HG02884 (cell line): ENCODE measurements around the gene SCARB2.

Experiments used
- ATAC-seq: cut with Tn5 transposase; IDR thresholded peaks from one replicate; pipeline ENCODE4 v1.9.1; 2021; ENCODE audit warnings: mild to moderate bottlenecking, moderate library complexity; ENCODE audit not compliant: unreplicated experiment

The SCARB2 gene

DNA sequence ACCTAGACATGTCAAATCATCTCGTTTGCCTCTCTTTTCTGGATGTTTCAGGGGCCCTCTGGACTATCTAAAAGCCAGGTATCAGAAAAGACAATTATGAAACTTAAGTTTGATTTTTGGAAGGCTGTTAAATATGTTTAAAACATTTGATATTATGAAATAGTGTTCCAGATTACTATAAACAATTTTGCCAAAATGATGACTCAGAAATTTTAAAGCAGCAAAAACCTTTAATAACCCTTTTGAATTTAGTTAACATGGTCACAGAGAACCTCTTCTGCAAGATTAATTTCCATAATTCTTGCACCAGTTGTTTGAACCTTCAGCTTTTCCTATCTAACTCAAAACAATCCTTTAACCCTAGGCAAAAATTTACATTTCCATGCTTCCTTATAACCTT is 19.1 kb upstream of the SCARB2 start:
- ATAC-seq = no peak

DNA sequence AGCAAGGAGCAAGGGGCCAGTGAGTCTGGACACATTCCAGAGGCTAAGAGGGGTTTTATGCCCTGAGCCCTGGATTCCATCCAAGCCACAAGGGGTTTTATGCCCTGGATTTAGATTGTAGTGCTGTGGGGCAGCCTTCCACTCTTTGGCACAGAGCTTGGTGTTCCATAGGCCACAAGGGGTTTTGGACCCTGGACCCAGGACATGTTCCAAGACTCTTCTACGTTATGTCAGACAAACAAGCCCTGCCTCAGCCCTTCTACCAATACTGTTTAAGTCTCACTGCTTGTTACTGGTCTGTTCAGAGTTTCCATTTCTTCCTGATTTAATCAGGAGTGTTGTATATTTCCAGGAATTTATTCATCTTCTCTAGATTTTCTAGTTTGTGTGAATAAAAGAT is 12.8 kb upstream of the SCARB2 start:
- ATAC-seq = no peak

DNA sequence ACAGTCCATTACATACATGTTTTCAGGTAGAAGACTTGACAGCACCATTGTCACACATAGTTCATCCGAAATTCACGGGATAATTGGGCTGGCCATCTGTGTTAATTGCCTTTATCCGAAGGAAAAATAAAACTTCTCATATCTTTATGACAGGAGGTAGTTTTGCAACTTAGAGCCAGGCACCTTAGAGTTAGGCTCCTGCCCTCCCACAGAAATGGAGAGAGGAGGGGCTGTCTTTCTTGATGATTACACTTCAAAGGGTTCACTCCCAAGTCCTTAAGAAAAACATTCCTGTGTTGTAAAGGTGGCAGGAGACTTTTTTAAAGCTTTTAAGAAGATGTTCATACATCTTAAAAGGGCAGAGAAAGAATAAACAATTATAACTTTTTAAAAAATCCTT is 10.5 kb upstream of the SCARB2 start:
- no peak for ATAC-seq

DNA sequence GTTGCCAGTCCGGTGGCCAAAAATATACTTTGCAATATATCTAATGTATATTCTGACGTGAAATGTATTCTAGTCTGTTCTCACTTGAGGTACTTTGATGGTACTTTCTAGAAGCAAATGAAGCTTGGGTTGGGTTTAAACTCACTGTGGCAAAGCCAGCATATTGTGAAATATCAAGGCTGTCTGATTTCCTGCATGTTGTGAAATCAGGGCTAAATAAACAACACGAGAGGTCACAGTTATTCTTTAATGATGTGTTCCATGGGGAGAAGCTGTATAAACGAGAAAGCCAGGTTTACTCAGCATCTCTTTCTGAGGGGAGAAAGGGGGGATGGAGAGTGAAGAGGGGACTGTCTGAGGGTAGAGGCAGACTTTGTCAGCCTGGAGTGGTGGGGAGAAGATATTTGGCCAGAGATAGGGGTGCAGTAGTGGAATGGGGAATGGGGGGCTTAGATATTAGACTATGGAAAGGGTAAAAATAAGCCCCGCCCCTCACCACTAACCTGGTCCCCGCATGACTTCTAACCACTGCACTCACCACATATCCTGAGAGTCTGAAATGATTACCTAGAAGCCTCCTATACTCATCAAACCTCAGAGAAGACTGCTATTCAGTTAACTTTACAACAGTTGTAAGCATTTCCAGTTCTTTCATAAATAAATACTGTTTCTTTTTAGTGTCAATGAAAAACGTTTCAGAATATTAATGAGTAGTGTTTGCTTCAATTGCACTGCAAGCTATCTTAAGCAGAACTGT is 5.9 kb upstream of the SCARB2 start:
- no peak for ATAC-seq

DNA sequence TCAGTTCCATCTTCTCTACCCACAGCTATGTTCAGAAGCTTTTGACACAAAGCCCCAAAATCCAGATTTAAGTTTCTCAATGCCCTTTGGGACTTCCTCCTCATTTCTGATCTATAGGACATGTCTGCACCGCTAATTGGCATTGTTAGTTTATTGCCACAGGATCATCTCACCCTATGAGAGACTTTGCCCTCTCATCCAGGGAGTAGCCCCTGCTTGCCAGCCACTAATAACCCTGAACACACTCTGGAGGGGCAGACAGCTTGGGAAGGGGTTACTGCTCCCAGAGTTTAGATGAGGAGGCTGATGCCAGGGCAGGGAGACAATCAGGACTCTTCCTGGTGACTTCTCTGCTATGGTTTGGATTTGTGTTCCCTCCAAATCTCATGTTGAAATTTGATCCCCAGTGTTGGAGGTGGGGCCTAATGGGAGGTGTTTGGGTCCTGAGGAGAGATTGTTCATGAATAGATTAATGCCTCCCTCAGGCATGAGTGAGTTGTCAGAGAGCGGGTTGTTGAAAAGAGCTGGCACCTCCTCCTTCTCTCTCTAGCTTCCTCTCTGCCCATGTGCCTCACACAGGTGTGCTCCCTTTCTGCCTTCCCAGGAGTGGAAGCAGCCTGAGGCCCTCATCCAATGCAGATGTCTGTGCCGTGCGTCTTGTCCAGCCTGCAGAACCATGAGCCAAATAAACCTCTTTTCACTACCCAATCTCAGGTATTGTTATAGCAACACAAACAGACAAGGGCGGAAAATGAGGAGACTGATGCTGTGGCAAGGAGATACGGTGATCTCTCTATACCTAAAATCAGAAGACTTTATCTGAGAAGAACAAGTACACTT is 3.6 kb upstream of the SCARB2 start:
- no peak for ATAC-seq

DNA sequence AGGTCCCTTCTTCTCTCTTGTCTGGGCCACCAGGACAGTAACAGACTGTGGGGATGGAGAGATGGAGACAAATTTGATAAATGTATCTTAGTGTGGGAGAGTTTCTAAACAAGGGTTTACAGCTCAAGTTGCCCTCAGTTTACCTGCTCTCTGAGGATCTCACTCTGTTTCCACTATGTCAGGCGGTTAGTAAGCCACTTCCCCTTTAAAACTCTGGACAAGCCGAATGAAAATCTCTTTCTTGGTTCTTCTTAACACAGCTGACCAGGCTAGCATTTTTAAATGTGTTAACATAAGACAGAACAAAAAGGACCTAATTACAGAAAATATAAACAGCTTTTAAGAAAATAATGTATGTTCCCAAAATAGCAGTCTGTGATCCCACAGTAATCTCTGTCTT is 2.9 kb upstream of the SCARB2 start:
- ATAC-seq = no peak

DNA sequence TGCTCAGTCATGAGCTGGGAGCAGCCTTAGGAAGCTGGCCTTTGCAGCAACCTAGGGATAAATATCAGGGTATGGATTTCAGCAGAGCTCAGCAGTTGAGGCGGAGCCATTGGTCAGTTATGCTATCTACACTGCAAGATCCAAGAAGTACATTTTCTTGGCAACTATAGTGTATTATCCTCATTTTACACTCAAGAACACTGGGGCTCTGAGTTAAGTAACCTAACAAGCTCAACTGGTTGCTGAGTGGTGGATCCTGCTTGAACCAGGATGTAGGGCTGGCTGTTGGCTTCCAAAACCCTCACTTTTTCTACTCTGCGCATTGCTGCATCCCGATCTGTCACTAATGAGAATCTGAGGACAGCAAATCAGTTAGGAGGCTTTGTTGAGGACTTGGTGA is 1.5 kb upstream of the SCARB2 start:
- no peak for ATAC-seq

DNA sequence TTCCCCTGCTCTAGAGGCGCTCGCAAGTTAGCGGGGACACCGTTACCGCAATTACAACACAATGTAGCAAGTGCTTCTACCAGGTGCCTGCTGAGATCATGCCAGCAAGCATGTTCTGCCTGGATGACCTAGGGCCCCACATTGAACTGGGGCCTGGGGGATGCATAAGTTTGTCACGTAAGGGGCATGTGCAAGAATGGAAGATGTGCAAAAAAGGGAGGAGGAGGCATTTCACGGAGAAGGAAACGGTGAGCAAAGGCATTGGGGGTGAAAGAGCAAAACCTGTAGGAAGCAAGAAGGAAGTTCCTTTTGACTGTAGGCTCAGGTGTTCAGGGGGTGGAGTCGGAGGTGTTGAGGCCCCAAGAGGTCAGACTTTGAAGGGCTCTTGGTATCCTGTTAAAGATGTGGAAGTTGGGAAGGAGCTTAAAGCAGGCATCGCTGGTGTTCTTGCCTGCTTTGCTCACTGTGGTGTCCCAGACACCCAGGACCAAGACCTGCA is 602 bp upstream of the SCARB2 start:
- no peak for ATAC-seq

DNA sequence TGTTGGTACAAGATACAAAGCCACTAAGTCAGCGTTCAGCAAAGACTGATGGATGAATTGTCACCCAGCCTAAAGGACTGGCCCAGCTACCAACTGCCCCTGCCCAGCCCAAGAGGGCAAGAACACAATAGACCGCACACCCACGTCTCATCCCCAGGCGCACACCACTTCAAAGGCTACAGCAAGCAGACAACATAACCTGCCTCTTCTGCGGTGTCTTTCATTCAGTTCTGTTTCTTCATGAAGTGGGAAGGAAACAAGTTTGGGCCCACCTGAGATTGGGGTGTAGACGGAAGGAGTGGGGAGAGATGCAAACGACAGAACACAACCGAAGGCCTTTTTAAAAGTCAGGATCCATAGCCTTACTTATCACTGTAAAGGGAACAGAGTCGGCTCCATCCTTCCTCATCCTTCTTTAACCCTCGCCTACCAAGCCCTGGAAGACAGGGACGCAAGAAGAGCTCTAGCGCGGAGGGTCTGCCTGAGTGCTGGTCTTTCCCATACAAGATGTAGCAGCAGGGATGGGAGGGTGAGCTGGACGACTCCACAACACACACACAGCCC is 691 bp downstream of the SCARB2 start:
- no peak for ATAC-seq

DNA sequence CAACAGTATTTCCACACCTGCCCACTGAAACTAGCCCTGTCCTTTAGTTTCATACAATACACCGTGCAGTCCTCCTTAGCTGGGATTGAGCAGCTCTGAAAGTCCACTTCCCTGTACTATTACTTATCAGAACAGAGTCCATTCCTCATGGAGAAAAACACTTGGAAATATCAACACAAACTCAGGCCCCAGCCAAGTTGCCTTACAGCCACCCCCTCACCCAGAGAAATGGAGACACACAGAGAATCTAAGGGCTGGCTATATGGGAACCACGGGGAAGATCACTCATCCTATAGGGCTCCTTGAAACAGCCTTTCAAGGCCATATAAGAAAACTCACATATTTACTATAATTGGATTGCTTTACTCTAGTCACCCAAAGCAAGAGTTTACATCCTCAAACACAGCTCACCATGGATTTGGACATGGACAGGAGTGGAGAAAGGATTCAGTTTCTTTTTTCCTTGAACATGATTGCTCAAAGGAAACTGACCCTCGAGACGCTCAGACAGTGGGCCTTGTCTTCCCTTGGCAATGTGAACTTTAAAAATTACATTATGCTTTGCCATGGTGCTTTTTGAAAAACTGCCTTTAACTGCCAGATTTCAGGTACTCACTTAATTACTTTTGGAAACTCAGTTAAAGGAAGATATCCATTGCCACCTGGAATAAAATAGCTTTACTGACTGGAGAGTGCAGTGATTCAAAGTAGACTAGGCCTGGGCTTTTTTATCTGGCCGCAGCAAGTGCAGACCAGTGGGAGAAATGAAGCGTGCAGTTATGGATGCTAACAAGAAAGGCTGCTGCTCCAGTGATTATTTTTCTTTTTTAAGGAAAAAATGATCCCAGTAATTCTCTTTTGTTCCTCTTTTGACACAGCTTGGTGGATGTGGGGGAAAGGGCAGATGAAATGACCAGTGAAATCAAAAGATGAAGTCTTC is 1.6 kb downstream of the SCARB2 start:
- ATAC-seq = no peak

DNA sequence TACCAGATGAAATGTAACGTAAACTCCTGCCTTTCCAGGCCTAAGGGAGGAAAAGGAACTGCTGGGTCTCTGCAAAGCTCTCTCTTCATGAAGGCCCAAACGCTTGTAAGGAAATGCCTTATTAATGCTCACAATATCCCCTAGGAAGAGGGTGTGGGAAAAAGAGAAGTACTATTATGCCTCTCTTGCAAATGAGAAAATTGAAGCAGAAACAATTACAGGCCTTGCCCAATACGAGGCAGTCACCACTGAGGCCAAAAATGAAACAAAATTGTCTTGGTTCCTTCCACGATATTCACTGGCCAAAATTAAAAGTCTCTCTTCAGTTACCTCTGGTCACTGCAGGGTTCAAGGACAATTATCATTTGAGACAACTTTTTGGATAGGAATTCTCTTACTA is 3.2 kb downstream of the SCARB2 start:
- no peak for ATAC-seq

DNA sequence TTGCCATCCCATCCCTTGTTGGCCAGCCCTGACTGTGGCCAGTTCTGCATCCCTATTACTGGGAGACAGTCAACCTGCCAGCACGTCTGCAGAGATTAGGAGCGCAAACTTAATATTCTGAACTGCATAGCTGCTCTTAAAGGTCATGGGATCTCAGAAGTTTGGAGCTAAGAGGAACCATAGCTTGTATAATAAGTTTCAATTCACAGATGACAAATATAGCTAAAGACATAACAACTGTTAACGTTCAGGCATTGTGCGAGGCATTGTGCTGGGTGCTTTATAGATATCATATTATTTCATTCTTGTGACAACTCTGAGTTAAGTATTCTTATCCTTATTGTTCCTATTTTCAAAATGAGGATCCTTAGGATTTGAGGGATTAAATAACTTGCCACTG is 3.7 kb downstream of the SCARB2 start:
- ATAC-seq = no peak

DNA sequence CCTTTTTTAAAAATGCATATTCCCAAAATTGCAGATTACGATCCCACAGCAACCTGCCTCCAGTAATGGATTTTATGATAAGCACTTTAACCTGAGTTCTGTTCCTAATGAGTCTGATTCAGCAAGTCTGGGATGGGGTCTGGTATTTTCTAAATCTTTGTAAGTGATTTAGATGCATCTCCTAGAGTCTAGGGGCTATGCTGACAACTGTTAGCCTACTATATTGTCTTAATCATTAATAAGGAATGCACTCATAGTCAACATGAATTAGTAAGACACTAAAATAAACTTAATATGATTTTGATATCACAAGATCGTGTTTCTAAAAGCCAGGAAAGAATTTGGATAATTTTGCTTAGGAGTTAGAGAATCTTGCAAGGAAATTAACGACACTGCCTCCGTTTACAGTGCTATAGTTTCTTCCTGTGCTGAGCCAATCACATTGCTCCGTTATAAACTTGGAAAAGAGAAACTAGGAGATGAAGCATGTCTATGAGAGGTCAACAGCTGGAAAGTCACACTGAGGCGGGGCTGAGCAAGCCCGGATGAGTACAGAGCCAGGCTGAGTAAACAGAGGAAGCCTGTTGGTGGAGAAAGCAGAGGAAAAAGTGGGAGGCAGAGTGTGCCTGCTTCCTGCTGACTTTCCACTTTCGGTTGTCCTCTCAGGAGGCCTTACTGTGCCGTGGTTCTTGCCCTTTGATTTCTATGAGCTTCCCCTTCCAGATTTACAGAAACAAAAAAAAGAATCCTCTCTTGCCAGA is 5.4 kb downstream of the SCARB2 start:
- ATAC-seq = no peak

DNA sequence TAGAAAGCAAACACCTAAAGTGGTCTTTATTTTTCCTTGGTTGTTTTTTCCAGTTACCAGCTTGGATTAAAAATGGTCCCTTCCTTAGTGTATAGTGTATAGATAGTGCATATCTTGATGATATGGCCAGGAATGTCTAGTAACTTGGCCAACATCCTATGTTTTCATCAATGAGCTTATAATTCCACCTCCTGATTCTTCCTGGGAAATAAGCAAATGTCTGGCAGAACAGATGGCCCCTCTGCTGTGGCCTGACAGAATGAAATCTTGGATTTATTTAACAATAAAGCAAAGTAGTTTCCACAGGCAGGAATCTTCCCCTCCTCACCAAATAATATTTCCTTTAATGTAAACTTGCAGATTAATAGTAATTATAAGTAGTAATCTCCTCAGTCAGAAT is 6.1 kb downstream of the SCARB2 start:
- no peak for ATAC-seq

DNA sequence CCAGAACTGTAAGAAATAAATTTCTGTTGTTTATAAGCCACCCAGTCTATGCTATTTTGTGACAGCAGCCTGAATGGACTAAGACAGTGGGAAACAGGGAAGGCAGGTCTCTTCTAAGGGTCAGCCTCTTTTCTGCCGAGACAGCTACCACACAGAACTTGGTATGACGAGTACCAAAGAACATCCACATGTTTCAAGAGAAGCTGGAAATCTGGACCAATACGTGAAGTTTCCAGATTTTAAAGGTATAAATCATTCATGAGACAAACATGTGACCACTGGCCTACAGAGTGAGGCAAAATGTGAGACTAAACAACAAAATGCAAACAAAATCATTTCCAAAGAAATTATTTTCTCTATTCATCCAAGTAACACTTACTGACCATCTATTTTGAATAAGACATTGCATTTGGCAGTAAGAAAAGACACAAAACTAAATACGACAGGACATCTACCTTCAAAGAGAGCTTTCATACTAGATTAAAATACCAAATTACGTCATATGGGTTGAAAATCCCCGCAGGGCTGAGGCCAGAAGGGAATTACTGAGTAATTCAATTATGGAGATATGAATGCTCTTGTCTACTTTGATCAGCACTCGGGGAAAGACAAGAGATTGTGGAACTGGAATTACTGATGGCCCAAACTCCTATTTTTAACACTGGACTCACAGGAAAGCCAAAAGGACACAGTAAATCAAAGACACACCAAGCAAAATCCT is 7.2 kb downstream of the SCARB2 start:
- no peak for ATAC-seq

DNA sequence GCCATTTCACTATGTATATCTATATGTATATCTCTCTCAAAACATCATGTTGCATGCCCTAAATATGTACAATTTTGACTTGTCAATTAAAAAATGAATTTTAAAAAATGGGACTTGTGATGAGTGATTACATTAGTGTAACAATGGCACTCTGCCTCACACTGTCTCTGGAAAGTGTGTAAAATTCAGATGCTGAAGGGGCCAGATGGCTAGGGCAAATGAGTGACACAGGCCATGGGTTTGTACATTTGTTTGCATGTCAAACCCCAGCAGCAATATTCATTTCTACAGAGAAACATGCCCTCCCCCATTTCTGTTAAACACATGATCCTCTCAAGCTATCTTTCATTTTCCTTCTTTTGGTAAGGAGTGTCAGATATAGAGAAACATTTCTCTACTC is 8.1 kb downstream of the SCARB2 start:
- ATAC-seq = no peak

DNA sequence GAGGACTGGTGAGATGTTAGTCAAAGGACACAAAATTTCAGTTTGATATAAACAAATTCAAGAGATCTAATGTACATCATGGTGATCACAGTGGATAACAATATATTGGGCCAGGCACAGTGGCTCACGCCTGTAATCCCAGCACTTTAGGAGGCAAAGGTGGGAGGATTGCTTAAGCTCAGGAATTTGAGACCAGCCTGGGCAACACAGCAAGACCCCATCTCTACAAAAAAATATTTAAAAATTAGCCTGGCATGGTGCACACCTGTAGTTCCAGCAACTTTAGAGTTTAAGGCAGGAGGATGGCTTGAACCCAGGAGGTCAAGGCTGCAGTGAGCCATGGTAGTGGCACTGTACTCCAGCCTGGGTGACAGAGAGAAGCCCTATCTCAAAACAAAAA is 8.7 kb downstream of the SCARB2 start:
- ATAC-seq = no peak

DNA sequence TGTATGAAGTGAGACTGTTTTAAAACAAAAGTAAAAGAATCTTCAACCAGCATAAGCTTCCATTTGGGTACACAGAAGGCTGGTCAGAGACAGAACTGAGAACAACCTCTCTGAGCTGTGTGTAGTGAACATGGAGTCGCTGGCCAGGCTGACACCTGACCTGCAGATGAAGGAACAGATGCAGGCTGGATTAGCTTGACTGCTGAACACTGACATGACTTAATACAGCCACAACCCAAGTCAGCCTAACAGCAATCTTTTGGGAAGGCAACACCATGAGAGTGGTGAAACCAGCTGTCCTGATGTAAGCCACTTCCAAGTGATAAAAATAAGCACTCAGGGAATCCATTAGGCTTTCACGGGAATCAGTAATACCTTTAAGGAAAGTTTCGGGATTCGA is 10.1 kb downstream of the SCARB2 start:
- no peak for ATAC-seq

DNA sequence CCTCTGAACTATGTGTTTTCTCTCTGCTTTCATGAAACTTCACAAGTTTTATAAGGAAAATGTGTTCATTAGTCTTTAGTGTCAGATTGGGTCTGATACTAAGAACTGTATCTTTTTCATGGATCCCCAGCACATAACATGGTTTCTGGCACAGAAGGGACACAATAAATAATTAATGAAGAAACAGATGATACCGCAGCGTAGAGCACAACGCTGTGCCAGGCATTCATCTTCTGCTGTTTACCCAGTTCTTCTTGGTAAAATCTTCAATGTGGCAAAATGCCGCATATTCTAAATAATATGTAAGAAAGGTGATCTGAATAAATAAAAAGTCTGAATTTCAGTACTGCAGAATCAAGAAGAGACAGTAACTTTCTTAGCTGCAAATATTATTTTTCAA is 12.3 kb downstream of the SCARB2 start:
- no peak for ATAC-seq
